Gastroesophageal sphincter (tissue), 3 donors: Measurements from ENCODE around the gene ZFYVE28.

Source experiments
- EP300 ChIP-seq: sonication (generic); formaldehyde crosslinking; IDR thresholded peaks from one replicate; pipeline ENCODE4 v1.6.1; 2017; ENCODE audit warnings: antibody characterized with exemption, mild to moderate bottlenecking
- POLR2A ChIP-seq, 2 donors: fragments of 450-650 bp; IDR thresholded peaks; one replicate each; pipeline ENCODE4 v1.6.1; 2017; ENCODE audit warnings: antibody characterized with exemption in 2 of 2, mild to moderate bottlenecking in 2 of 2, moderate library complexity in 1 of 2
- TF ChIP-seq, protein P1 (sequence below), 4 experiments: fragments of 200-600 bp in 2 of 4; fragments of 450-650 bp in 2 of 4; sonication (generic) in 1 of 4; IDR thresholded peaks; one replicate each; pipeline ENCODE4 v1.5.1; 2017 to 2019; ENCODE audit warnings: antibody characterized with exemption in 4 of 4, mild to moderate bottlenecking in 2 of 4, moderate library complexity in 2 of 4

DNA sequence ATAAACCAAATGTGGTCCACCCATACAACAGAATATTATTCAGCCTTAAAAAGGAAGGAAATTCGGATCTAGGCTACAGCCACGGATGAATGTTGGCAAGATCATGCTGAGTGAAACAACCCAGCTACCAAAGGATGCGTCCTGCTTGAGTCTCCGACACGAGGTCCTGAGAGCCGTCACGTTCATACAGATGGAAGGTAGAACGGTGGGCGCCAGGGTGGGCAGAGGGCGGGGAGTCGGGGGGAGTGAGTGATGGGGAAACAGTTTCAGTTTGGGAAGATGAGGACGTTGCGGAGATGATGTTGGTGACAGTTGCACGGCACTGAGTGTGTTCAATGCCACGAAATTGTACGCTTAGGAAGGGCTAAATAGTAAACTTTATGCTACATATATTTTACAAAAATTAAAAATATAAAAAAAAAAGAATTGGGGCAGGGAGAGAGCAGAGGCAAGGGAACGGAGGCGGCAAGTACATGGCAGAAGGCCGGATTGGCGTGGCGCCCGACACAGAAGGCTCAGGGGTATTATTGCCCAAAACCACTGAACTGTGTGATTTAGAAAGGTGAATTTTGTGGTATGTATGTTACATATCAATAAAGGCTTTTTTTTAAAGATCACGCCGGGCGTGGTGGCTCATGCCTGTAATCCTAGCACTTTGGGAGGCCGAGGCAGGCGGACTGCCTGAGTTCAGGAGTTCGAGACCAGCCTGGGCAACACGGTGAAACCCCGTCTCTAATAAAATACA, 141.7 kb downstream of the ZFYVE28 start:
- TF ChIP-seq, protein P1, sequence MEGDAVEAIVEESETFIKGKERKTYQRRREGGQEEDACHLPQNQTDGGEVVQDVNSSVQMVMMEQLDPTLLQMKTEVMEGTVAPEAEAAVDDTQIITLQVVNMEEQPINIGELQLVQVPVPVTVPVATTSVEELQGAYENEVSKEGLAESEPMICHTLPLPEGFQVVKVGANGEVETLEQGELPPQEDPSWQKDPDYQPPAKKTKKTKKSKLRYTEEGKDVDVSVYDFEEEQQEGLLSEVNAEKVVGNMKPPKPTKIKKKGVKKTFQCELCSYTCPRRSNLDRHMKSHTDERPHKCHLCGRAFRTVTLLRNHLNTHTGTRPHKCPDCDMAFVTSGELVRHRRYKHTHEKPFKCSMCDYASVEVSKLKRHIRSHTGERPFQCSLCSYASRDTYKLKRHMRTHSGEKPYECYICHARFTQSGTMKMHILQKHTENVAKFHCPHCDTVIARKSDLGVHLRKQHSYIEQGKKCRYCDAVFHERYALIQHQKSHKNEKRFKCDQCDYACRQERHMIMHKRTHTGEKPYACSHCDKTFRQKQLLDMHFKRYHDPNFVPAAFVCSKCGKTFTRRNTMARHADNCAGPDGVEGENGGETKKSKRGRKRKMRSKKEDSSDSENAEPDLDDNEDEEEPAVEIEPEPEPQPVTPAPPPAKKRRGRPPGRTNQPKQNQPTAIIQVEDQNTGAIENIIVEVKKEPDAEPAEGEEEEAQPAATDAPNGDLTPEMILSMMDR (IDR thresholded peaks at IDR 0.05), result no peak
- TF ChIP-seq POLR2A (IDR thresholded peaks at IDR 0.05) (no peak), EP300 (no peak)
